GM10266 (cell line): ENCODE data around the gene CFAP97D1.

Experiments
- DNase-seq: peaks from one replicate; pipeline ENCODE4 v3.0.0; 2012; ENCODE audit errors: extremely low spot score
- CTCF ChIP-seq: IDR thresholded peaks from 2 replicates; pipeline ENCODE4 v1.5.1; 2012; ENCODE audit warnings: mild to moderate bottlenecking, low read depth; ENCODE audit not compliant: control insufficient read depth, insufficient read depth; ENCODE audit errors: missing control alignments

Gene CFAP97D1

DNA sequence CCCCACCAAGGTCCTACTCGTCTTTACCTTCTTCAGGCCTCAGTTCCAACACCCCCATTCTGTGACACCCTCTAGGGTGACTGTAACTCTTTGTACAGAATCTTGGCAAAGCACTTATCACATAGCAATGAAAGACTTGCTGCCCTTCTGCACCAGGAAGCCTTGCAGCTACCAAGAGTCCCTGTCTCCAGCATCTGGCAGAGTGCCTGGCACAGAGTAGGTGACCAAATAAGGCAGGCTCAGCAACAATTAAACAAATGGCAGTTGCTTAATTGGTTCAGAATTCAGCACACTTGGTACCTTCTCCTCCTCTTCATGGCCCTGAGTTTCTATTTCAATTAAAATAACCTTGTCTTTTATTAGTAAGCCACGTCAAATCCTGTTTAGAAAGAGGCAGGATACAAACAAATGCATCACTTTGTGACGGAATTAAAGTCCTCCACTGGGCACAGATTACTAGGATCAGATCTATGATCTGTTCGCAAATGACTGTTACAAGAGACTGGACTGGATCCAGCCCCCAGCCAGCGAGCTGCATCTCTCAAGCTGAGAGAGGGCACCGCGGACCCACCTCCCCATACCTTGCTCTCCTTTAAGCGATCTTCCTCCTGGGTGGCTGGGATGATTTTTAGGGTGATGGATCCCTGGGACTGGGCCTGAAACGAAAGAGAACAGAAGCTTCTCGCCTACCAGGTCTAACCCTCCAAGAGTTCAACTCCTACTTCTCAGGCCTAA, 43.3 kb downstream of the CFAP97D1 start:
- DNase-seq, result no peak
- TF ChIP-seq CTCF, result no peak

DNA sequence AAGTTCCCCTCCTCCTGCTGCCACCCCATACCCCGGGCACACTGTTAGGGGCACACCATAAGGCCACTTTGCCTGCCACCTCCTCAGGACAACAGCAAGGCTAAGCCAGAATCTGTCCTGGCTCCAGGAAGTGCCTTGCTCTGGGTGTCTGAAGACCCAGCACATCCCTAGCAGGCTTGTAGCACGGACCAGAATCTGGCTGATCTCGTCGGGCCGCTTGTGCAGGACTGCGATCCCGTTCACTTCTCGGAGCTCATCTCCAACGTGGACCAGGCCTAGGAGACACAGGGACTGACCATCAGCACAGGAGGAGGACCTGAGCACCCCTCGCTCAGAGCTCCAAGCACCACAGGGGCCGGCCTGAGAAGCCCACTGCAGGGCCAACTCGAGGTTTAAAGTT, 45.3 kb downstream of the CFAP97D1 start:
- no peak for TF ChIP-seq CTCF
- DNase-seq, result no peak

- DNase-seq, result no peak
- no peak for TF ChIP-seq CTCF
These were observed 46.0 kb downstream of the CFAP97D1 start for GRCh38 chr17:43826206-43826605.

DNA sequence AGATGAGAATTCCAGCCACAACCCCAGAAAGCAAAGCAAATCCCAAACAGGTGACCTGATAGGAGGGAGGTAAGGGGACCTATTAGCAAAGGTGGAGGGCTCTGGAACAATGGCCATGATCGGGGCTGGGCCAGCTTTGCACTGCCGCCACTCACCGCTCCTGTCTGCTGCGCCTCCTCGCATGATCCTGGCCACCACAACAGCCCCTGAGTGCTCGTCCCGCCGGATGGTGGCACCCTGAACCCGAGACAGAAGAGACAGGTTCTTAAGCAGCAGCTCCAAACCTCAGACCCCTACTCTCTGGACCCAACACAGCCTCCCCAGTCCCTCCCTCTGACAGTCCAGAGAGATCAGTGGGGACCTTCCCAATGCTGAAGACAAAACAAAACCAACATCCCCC, 47.4 kb downstream of the CFAP97D1 start:
- no peak for TF ChIP-seq CTCF

DNA sequence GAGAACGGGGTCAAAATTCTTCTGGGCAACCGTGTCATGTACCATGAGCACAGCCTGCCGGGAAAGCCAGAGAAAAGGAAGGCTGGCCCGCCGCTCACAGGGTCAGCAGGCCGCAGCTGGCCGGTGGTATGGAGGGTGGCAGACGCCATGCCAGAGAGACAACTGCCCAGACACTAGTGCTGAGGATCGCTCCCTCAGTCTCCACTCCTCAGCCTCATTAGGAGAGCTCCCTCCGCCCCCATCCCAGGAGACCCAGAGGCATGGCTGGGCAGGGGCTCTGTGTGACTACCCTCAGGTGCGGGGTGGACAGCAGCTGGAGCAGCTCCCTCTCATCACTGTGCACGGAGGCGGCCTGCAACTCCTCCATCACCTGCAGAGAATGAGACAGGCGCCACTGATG, 49.5 kb downstream of the CFAP97D1 start:
- TF ChIP-seq CTCF, result no peak
- no peak for DNase-seq

More for the DNA sequence above, 47.4 kb downstream of the CFAP97D1 start:
- no peak for DNase-seq

- no peak for TF ChIP-seq CTCF
- no peak for DNase-seq
These were observed 50.4 kb downstream of the CFAP97D1 start for GRCh38 chr17:43830510-43831140.

- no peak for DNase-seq
- TF ChIP-seq CTCF, result no peak
These were observed 51.4 kb downstream of the CFAP97D1 start for GRCh38 chr17:43831633-43832032.
